Caco-2 (cell line): Measurements from ENCODE around the gene CLEC16A. TPM values are rescaled to one million over a fixed set of nuclear protein-coding genes. Genes with fewer than 3 reads are reported as not detected.
A peak's percentile ranks its signal among the peaks of the same experiment; 100 is the strongest.

Experiments used
- BruUV-seq: library from RNA; stranded (reverse); fragments of 400-500 nt; replicated peaks from 2 replicates; lab custom pipeline; 2021; lab: Mats Ljungman, UMichigan
- CTCF ChIA-PET: fragments of 300-600 bp; sonication (Branson Sonifier 250); formaldehyde crosslinking; loops from one replicate; lab custom pipeline; 2022; ENCODE audit warnings: antibody characterized with exemption; lab: Charles Lee
- POLR2A ChIA-PET: fragments of 300-600 bp; sonication (Branson Sonifier 250); formaldehyde crosslinking; loops from one replicate; lab custom pipeline; 2022; ENCODE audit warnings: antibody characterized with exemption; lab: Charles Lee
- DNase-seq, 2 experiments: peaks; one replicate each; pipeline versions ENCODE4 v3.0.0 to v3.0.0-alpha.2; 2020 to 2022
- H3K27me3 ChIP-seq: replicated peaks from 2 replicates; pipeline ENCODE4 v1.6.0; 2011; ENCODE audit warnings: low read length; ENCODE audit not compliant: control insufficient read depth, insufficient read depth
- H3K36me3 ChIP-seq: 2 replicates; pipeline ENCODE4 v1.5.1; 2011; ENCODE audit warnings: low read length; ENCODE audit not compliant: control insufficient read depth, insufficient read depth
- H3K4me1 ChIP-seq: fragments of 250-450 bp; sonication (Bioruptor Pico); 2 replicates; pipeline ENCODE4 v1.5.1; 2020; ENCODE audit warnings: mild to moderate bottlenecking
- H3K4me3 ChIP-seq: 2 replicates; pipeline ENCODE4 v1.5.1; 2011; ENCODE audit warnings: low read depth, mild to moderate bottlenecking, control low read depth, low read length
- H3K9me3 ChIP-seq: fragments of 250-450 bp; sonication (Bioruptor Pico); 2 replicates; pipeline ENCODE4 v1.5.1; 2020; ENCODE audit warnings: mild to moderate bottlenecking, moderate library complexity
- H3K27ac Mint-ChIP-seq: one replicate; pipeline ENCODE4 v1.8.0; 2022; ENCODE audit warnings: mixed read lengths; ENCODE audit not compliant: unreplicated experiment
- H3K27me3 Mint-ChIP-seq: one replicate; pipeline ENCODE4 v1.8.0; 2022; ENCODE audit warnings: mixed read lengths; ENCODE audit not compliant: insufficient read depth, unreplicated experiment
- H3K36me3 Mint-ChIP-seq: one replicate; pipeline ENCODE4 v1.8.0; 2022; ENCODE audit warnings: mild to moderate bottlenecking, mixed read lengths; ENCODE audit not compliant: insufficient read depth, unreplicated experiment
- H3K4me1 Mint-ChIP-seq: one replicate; pipeline ENCODE4 v1.8.0; 2022; ENCODE audit warnings: low read depth, mixed read lengths; ENCODE audit not compliant: unreplicated experiment
- H3K4me3 Mint-ChIP-seq: one replicate; pipeline ENCODE4 v1.8.0; 2022; ENCODE audit warnings: mild to moderate bottlenecking, moderate library complexity, mixed read lengths; ENCODE audit not compliant: unreplicated experiment
- H3K9me3 Mint-ChIP-seq: one replicate; pipeline ENCODE4 v1.8.0; 2022; ENCODE audit warnings: mixed read lengths; ENCODE audit not compliant: unreplicated experiment
- intact Hi-C: fragments of 100-400 bp; cut with micrococcal nuclease; formaldehyde crosslinking; loops from one replicate; pipeline ENCODE4 v1.10.0; 2022; ENCODE audit not compliant: unreplicated experiment
- total RNA-seq: library from RNA; stranded (reverse); gene quantifications from 2 replicates; pipeline ENCODE4 v1.2.3, GENCODE V29; 2022
- TF ChIP-seq, protein P1 (sequence below), 2 experiments: fragments of 200-600 bp in 1 of 2; IDR thresholded peaks; 1 replicate in 1 of 2; 2 replicates in 1 of 2; pipeline versions ENCODE4 v1.5.1 to v1.8.0; 2011 to 2022; ENCODE audit warnings: antibody characterized with exemption in 1 of 2, control low read depth in 1 of 2, inconsistent platforms in 1 of 2, low read depth in 1 of 2, low read length in 1 of 2, mild to moderate bottlenecking in 1 of 2, moderate library complexity in 1 of 2; ENCODE audit not compliant: insufficient read depth in 1 of 2, severe bottlenecking in 1 of 2, unreplicated experiment in 1 of 2

The CLEC16A gene
- total RNA-seq, 1 experiment from 2014 or later: 27.0 TPM

DNA sequence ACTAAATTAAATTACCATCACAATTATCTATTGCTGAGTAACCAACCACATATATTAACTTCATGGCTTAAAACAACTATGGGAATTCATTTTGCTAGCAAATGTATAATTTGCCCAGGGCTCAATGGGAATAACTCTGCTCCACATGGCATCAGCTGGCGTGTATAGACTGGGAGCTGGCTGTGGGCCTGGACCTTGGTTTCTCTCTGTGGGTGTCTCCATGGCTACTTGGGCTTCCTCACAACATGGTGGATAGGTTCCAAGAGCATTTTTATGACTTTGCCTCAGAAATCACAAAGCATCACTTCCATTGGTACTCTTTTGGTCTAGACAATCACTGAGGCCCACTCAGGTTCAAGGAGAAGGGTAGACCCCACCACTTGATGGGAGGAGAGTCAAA, 166.8 kb downstream of the CLEC16A start:
- no peak overlapping the region for H3K4me3 Mint-ChIP-seq
- no TSS peak for BruUV-seq

DNA sequence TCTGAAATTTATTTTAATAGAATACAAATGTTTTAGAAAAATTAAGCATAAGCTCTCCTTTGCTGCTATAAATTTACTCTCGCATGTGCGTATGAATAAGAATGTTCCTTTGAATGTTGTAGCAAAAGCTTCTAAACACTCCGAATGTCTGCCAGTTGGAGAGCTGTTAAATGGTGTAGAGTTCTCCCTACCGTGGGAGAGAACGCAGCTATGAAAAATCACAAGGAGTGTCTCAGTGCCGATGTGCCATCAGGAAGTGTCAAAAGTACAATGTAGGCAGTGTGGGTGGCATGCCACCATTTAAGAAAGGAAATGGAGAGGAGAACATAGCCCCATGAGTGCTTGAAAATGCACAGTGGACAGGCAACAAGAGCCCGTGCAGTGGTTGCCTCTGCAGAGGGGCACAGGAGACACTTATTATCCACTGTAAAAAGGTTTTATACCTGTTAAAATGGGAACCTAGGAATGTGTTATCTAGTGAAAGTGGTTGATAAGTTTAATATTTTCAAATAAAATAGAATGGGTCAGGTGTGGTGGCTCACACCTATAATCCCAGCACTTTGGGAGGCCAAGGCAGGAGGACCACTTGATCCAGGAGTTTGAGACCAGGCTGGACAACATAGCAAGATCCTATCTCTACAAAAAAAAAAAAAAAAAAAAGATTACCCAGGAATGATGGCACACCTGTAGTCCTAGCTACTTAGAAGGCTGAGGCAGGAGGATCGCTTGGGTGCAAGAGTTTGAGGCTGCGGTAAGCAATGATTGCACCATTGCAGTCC, 167.7 kb downstream of the CLEC16A start:
- H3K4me3 ChIP-seq: no peak overlapping the region
- TF ChIP-seq, protein P1, sequence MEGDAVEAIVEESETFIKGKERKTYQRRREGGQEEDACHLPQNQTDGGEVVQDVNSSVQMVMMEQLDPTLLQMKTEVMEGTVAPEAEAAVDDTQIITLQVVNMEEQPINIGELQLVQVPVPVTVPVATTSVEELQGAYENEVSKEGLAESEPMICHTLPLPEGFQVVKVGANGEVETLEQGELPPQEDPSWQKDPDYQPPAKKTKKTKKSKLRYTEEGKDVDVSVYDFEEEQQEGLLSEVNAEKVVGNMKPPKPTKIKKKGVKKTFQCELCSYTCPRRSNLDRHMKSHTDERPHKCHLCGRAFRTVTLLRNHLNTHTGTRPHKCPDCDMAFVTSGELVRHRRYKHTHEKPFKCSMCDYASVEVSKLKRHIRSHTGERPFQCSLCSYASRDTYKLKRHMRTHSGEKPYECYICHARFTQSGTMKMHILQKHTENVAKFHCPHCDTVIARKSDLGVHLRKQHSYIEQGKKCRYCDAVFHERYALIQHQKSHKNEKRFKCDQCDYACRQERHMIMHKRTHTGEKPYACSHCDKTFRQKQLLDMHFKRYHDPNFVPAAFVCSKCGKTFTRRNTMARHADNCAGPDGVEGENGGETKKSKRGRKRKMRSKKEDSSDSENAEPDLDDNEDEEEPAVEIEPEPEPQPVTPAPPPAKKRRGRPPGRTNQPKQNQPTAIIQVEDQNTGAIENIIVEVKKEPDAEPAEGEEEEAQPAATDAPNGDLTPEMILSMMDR (IDR thresholded peaks at IDR 0.05; ENCODE audit: insufficient read depth in 1 of 2, low read depth in 1 of 2, low read length in 1 of 2, severe bottlenecking in 1 of 2, unreplicated experiment in 1 of 2): no peak
- DNase-seq: no peak
- no peaks in the 10 kb centered on the region for H3K27me3 ChIP-seq
- no TSS peak for BruUV-seq
- CTCF ChIA-PET: no interaction called here
- H3K4me1 Mint-ChIP-seq: no peaks in the 10 kb centered on the region
- no peaks in the 10 kb centered on the region for H3K9me3 Mint-ChIP-seq
- peaks cover 8% of the 10 kb centered on the region for H3K36me3 Mint-ChIP-seq
- H3K4me3 Mint-ChIP-seq: no peak overlapping the region
- peak overlapping the region; percentile 50 for H3K27ac Mint-ChIP-seq
- POLR2A ChIA-PET: no interaction called here
- H3K9me3 ChIP-seq: no peaks in the 10 kb centered on the region
- H3K36me3 ChIP-seq: no peaks in the 10 kb centered on the region
- no peaks in the 10 kb centered on the region for H3K27me3 Mint-ChIP-seq
- no peaks in the 10 kb centered on the region for H3K4me1 ChIP-seq
- intact Hi-C loops: no loop called here

More for the DNA sequence above, 166.8 kb downstream of the CLEC16A start:
- ChIA-PET CTCF (no interaction called here), POLR2A (no interaction called here)
- Mint-ChIP-seq H3K27ac (no peak overlapping the region), H3K4me1 (no peaks in the 10 kb centered on the region), H3K9me3 (no peaks in the 10 kb centered on the region), H3K27me3 (no peaks in the 10 kb centered on the region), H3K36me3 (peaks cover 8% of the 10 kb centered on the region)
- no peaks in the 10 kb centered on the region for H3K9me3 ChIP-seq
- no peaks in the 10 kb centered on the region for H3K36me3 ChIP-seq
- H3K27me3 ChIP-seq: no peaks in the 10 kb centered on the region
- no peaks in the 10 kb centered on the region for H3K4me1 ChIP-seq
- no peak overlapping the region for H3K4me3 ChIP-seq
- TF ChIP-seq, protein P1 (IDR thresholded peaks at IDR 0.05; ENCODE audit: insufficient read depth in 1 of 2, low read depth in 1 of 2, low read length in 1 of 2, severe bottlenecking in 1 of 2, unreplicated experiment in 1 of 2): no peak
- intact Hi-C loops: no loop called here
- DNase-seq: no peak

DNA sequence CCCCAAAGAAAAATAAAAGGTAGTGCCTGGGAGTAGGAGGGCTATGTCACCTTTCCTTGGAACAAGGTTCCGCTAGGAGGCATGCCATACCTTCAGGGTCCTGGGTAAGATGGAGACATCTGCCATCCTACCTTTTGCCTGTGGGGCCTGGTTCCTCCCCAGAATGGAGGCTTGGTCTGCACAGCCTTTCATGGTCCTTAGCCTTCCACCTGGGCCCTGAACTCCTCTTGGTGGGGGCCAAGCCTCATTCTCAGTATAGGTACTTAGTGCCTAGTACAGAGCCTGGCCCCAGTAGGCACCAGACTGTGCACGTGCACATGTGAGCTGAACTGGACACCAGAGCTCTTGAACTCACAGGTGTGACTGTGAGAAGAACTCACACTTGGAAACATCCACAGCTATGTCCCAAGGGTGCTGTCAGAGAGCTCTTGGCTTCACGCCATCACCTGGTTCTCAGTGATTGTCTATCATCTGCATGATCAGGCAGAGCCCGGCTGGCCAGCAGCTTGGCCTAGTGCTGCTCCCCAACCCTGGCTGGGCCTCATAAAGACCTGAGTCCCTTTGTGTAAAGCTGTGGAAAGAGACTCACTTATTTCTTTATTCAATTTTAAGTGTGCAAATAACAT, 168.5 kb downstream of the CLEC16A start:
- Histone ChIP-seq H3K27me3 (no peaks in the 10 kb centered on the region), H3K4me3 (no peak overlapping the region), H3K4me1 (no peaks in the 10 kb centered on the region), H3K36me3 (no peaks in the 10 kb centered on the region), H3K9me3 (no peaks in the 10 kb centered on the region)
- TF ChIP-seq, protein P1 (IDR thresholded peaks at IDR 0.05; ENCODE audit: insufficient read depth in 1 of 2, low read depth in 1 of 2, low read length in 1 of 2, severe bottlenecking in 1 of 2, unreplicated experiment in 1 of 2): no peak
- Mint-ChIP-seq H3K36me3 (peaks cover 8% of the 10 kb centered on the region), H3K27me3 (no peaks in the 10 kb centered on the region), H3K27ac (no peak overlapping the region), H3K4me3 (no peak overlapping the region), H3K9me3 (no peaks in the 10 kb centered on the region), H3K4me1 (no peaks in the 10 kb centered on the region)
- ChIA-PET POLR2A (no interaction called here), CTCF (interaction anchor here (0.7 kb wide), 1 partner anchor 142 kb away, joined by 3 read pairs; no protein-coding TSS in a partner anchor)
- no TSS peak for BruUV-seq
- no peak for DNase-seq
- intact Hi-C loops: no loop called here
